ENCODE data around the gene ADAM12. TPM values are rescaled to one million over a fixed set of nuclear protein-coding genes. Genes with fewer than 3 reads are reported as not detected.

The ADAM12 gene
- total RNA-seq, 2 donors from 2014 or later: 0.71 to 1.2 TPM

DNA sequence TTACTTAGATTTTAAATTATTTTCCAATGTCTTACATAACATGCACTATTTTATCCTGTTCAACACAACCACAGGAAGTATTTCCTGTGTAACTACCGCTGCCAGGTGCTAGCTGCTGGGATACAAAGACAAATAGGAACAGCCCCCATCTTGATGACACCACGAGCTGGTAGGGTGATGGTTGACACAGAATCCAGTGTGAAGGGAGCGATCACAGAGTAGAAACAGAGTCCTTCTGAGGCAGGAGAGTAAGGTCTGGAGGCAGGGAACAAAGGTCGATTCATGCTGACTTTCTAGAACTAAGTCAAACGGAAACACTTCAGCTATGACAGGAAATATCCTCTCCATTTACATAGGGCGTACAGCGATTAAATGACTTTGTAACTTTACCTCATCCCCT lies 232.3 kb downstream of the ADAM12 start:
- Histone ChIP-seq H3K4me3 (no peak overlapping the region), H3K27ac (no peak overlapping the region), H3K9me3 (peaks cover 0 to 5% of the 10 kb centered on the region in 2 donors), H3K27me3 (no peaks in the 10 kb centered on the region), H3K4me1 (peaks cover 0 to 11% of the 10 kb centered on the region in 2 donors), H3K36me3 (no peaks in the 10 kb centered on the region)
- TF ChIP-seq, protein P1, sequence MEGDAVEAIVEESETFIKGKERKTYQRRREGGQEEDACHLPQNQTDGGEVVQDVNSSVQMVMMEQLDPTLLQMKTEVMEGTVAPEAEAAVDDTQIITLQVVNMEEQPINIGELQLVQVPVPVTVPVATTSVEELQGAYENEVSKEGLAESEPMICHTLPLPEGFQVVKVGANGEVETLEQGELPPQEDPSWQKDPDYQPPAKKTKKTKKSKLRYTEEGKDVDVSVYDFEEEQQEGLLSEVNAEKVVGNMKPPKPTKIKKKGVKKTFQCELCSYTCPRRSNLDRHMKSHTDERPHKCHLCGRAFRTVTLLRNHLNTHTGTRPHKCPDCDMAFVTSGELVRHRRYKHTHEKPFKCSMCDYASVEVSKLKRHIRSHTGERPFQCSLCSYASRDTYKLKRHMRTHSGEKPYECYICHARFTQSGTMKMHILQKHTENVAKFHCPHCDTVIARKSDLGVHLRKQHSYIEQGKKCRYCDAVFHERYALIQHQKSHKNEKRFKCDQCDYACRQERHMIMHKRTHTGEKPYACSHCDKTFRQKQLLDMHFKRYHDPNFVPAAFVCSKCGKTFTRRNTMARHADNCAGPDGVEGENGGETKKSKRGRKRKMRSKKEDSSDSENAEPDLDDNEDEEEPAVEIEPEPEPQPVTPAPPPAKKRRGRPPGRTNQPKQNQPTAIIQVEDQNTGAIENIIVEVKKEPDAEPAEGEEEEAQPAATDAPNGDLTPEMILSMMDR (IDR thresholded peaks at IDR 0.05): no peak
- DNase-seq (ENCODE audit: low spot score): no peak

DNA sequence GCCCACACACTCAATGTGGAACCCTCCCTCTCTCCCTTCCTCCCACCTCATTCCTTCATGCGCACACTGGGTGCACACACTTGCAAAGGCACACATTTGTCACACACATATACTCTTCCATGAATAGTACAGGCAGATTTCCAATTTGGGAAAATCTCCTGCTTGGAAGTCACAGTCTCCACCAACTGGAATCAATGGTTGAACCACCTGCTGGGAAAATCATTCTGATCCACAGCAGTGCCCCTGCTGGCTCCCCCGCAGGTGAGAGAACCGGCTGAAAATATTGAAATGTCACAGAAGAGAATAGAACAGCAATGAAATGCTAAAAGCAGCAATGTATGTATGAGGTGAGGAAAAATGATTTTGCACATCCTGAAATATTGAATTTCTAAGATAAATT lies 232.7 kb downstream of the ADAM12 start:
- Histone ChIP-seq H3K36me3 (no peaks in the 10 kb centered on the region), H3K4me3 (no peak overlapping the region), H3K9me3 (peaks cover 0 to 10% of the 10 kb centered on the region in 2 donors), H3K4me1 (peaks cover 0 to 11% of the 10 kb centered on the region in 2 donors), H3K27me3 (no peaks in the 10 kb centered on the region), H3K27ac (no peak overlapping the region)
- TF ChIP-seq, protein P1 (IDR thresholded peaks at IDR 0.05): no peak
- DNase-seq (ENCODE audit: low spot score): no peak

DNA sequence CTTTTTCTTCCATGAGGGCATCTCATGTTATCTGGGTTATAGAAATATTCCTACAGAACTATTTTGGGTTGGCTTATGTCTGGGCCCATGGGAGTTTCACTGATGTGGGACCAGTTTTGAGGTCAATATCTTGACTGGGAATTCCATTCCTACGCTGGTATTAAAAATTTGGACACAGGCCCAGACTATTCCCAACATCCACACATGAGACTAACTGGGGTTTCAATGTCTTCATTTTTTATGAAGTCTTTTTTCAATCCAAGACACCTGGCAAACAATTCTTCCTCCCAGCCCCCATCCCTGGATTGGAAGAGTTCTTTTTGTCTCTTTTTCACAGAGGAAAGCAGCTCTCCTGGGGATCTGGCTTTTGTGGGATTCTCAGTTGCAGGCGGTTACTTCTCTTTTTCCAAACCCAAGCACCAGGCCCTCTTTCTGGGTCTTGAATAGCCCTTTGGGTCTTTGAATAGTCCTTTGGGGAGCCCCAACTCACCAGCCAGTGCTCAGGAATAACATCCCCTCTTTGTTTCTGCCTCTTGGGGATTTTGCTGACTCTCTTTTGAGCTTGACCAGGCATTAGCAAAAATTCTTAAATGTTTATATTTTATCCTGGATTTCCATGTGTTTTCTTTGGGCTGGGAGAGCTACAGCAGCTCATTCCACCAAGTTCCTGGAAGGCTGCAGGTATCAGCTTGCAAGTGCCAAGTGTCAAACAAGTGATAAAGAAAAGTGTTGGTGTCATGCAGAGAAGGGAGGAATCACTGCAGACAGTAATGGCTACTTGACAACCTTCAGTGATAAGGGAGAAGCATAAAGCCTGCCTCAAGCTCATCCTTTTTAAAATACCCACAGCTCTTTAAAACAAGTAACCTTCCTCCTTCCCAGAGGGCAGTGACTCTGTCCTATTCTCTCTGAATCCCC lies 234.3 kb downstream of the ADAM12 start:
- H3K27ac ChIP-seq: no peak overlapping the region
- no peak for DNase-seq (ENCODE audit: low spot score)
- H3K36me3 ChIP-seq: no peaks in the 10 kb centered on the region

DNA sequence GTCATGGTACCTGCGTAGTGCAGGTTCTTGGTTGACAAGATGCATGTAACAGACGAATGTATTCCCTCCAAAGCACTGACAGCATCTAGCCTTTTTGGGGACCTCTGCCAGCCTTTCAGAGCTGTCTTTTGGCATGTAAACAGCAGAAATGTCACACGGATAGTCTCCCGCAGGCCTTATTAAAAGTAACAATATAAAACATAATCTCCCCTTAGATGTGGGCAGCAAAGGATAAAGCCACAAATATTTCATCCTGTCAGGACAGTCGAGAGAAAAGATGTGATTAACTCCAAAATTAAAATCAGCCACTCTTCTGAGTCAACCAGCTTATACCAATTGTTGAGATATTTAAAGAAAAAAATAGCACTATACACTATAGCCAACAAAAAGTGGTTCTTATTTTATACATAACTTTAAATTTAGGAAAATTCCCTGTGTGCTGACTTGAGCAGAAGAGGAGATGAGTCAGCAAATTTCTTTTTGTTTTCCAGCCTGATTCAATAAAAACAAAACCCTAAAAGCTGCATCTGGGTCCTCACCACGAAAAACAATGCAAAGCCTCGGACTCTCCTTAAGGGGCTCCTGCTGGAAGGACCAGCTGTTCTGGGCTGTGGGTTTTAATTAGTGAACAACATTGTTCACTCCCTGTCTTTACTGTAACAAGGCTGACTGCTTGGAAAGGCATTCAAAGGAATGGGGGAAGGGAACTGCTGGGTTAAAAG lies 240.2 kb downstream of the ADAM12 start:
- H3K4me1 ChIP-seq: peaks cover 0 to 5% of the 10 kb centered on the region in 2 donors
- no peak overlapping the region for H3K27ac ChIP-seq
- no peak overlapping the region for H3K4me3 ChIP-seq
- peaks cover 0 to 14% of the 10 kb centered on the region in 2 donors for H3K9me3 ChIP-seq
- H3K27me3 ChIP-seq: no peaks in the 10 kb centered on the region
- H3K36me3 ChIP-seq: no peaks in the 10 kb centered on the region
- DNase-seq (ENCODE audit: low spot score): no peak
- TF ChIP-seq, protein P1 (IDR thresholded peaks at IDR 0.05): no peak

More for the DNA sequence above, 234.3 kb downstream of the ADAM12 start:
- Histone ChIP-seq H3K27me3 (no peaks in the 10 kb centered on the region), H3K4me3 (no peak overlapping the region), H3K4me1 (peaks cover 0 to 11% of the 10 kb centered on the region in 2 donors), H3K9me3 (peaks cover 0 to 14% of the 10 kb centered on the region in 2 donors)
- TF ChIP-seq, protein P1 (IDR thresholded peaks at IDR 0.05): no peak

DNA sequence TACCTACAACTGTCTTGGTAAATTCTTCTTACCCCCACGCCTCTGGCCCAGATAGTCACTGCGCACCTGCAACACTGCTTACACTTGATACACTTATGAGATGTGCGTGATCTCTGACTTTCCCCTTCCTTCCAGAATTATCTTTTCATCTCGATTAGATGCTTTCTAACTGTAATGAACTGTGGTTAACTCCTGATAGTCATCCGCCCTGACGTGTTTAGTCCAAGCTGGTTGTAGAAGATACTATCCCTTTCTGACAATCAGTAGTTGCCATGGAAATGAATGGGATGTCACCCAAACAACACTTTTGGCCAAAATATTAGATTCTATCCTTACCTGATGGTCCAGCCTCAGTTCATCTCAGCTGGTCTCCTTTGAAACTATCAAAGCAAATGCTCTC lies 241.5 kb downstream of the ADAM12 start:
- no peak for DNase-seq (ENCODE audit: low spot score)
- Histone ChIP-seq H3K4me3 (no peak overlapping the region), H3K36me3 (no peaks in the 10 kb centered on the region), H3K9me3 (peaks cover 0 to 14% of the 10 kb centered on the region in 2 donors), H3K27me3 (no peaks in the 10 kb centered on the region), H3K4me1 (peaks cover 0 to 5% of the 10 kb centered on the region in 2 donors), H3K27ac (no peak overlapping the region)
- TF ChIP-seq, protein P1 (IDR thresholded peaks at IDR 0.05): no peak
